Forelimb muscle (tissue), 1 donor: Measurements from ENCODE around the gene ITGB7. TPM values are rescaled to one million over a fixed set of nuclear protein-coding genes. Genes with fewer than 3 reads are reported as not detected.

ENCODE experiments used
- DNase-seq: peaks from one replicate; pipeline ENCODE4 v3.0.0-alpha.2; 2013; ENCODE audit warnings: low read depth
- polyA plus RNA-seq: library from polyadenylated mRNA; unstranded; fragments of 120-200 nt; gene quantifications from one replicate; pipeline ENCODE4 v1.2.1, GENCODE V29; 2013; ENCODE audit not compliant: insufficient read length

ITGB7 gene
- polyA plus RNA-seq, result 1.2 TPM

DNA sequence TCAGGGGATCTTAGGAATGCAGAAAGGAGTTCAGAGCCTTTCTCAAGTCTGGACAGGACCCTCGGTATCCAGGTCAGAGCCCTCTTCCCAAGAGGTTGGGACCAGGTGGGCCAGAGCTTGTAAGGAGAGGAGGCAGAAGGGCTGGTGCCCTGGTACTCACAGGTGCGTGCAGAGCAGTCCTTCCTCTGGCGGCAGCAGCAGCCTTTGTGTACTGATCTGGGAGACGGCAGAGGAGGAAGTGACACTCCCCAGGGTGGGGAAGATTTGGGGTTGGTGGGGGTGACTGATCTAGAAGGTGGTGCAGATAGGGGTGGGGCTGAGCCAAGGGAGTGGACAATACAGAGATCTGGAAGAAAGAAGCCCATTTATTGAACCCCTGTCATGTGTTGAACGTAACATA is at the start of gene ITGB7:
Gene ITGB7, minus strand, starts transcription at position 210 of the 400 bp plus-strand sequence. CDS start 6,808 bp downstream, outside the sequence.
- DNase-seq, result no peak

DNA sequence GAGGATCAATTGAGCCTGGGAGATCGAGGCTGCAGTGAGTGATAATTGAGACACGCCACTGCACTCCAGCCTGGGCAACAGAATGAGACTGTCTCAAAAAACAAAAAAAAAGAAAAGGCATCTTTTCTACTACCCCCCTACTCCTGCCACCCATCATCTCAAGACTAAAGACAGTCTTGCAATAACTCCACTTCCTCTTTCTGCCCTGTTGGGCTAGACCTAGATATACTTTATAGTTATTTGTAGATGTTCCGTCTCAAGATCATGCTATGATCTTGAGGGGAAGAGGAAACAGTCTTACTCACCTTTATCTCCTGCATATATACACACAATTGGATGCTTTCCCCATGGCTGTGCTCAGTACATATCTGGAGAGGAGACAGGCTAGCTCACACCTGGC is 48.9 kb upstream of the ITGB7 start:
- DNase-seq, result no peak

DNA sequence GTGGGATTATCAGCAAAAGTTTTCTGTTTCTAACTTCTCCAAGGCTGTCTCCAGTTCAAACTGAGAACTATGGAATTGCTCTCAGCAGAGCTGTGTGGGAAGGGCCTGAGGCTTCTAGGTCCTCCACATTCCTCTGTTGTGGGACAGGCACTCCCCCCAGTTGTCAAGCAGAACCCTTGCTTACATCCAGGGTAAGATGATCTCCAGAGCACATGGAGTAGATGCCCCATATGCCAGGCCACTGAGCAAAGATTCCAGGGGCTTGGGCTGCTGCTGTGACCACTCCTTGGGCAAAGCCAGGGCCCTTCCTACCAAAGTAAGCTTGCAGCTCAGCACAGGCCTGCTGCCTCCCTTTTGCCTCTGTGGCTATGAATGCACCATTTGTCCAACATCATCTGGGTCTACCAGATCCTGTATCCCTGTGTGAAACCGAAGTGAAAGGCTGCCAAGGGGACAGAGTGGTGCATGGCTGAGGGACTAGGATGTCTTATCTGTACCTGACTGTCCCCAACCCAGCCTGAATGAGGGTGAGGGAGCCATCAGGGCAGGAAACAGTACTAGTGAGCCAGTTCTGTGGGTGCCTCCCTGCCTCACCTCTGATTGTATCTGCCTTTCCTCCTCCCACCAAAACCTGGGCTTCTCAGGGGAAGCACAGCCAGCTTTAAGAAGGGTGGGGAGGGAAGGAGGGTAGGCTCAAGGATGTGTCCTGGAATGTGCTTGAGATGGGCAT is 47.9 kb upstream of the ITGB7 start:
- DNase-seq, result no peak

- DNase-seq, result no peak
These were observed 46.2 kb upstream of the ITGB7 start for GRCh38 chr12:53253298-53253697.

- no peak for DNase-seq
These were observed 45.4 kb upstream of the ITGB7 start for GRCh38 chr12:53252349-53252916.

DNA sequence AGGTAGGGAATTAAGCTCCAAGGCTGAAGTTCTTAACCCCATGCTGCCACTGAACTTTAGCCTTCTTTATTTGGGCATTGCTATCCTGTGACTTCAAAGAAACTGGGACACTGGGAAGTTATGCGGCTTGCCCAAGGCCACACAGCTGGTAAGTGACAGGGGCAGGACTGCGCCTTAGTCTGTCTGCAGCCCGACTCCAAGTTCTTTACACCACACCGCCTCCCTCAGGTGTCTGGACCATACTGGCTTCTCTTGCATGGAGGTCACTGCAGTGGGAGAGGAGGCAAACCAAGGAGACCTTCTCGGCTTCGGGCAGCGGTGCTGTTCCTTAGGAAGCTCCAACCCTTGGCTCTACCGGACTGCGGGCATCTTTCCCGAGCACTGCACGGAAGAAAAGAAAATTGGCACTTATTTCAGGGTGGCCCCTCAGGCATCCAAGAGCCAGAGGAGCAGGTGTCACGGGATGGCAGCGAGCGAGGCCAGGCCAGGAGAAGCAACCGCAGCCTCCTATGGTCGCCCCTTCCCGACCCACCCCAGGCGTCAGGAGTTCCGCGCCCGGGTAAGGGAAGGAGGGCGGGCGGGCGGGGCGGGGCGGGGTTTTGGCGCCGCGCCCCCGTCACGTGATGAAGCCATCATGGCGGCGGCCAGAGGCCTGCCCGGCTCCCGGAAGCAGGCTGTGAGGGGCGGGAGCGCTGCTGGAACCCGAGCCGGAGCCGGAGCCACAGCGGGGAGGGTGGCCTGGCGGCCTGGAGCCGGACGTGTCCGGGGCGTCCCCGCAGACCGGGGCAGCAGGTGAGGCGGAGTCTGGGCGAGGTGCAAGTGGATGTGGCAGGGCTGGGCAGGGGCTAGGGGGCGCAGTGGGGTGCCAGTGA is 44.7 kb upstream of the ITGB7 start:
- no peak for DNase-seq

DNA sequence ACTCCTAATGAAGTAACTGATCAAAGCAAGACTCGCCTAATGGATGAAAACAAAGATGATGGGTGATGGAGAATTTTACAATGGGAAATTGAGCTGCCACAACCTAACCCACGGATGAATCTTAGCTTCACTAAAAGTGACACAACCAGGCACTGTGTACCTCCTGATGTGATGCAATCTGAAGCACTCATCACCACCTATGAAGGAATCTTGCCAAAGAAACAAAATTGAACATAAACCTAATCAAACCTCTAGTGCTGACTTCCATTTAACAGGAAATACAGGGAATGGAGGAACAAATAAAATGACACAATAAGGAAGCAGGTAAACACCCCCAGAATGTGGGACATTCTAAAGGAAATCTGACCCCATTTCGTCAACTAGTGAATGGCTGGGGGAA is 38.2 kb upstream of the ITGB7 start:
- DNase-seq, result no peak

GRCh38 chr12:53244337-53244736 is 37.3 kb upstream of the ITGB7 start:
- no peak for DNase-seq

DNA sequence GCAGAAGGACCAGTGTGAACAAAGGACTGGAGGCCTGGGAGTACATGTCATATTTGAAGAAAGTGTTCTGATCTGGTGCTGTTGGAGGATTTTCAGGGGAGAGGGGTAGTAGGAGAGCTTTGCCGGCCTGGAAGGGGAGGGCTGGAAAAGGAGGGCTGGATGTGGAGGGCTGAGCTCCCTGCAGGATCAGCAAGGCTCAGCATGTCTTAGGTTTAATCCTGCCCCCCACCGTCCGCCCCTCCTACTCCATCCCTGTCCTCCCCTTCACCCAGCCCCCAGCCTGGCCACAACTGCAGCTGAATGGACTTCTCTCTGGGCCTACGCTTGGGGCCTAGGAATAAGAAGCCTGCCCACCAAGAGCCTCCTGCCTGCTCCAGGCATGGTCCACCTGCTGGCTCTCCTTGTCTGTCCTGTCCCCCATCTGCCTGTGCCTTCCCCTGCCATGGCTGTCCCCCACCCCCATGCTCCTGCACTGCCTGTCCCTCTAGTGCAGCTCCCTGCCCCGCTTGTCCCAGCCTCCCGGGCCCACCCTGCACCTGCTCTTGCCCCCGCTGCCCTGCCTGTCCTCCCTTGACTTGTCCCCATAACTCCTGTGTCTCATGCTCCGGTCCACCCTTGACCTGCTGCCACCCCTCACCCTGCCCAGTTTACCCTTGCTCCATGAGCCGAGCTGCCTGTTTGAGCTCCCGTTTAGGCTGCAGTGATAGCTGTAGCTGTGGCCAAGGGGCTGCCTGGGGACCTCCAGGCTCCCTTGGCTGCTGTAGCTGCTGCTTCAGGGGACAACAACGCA is 34.8 kb upstream of the ITGB7 start:
- DNase-seq, result no peak

GRCh38 chr12:53239643-53240258 is 32.7 kb upstream of the ITGB7 start:
- DNase-seq, result no peak

GRCh38 chr12:53236443-53237111 is 29.5 kb upstream of the ITGB7 start:
- no peak for DNase-seq

GRCh38 chr12:53235742-53236442 is 28.8 kb upstream of the ITGB7 start:
- DNase-seq, result no peak

GRCh38 chr12:53235164-53235563 is 28.1 kb upstream of the ITGB7 start:
- DNase-seq, result no peak

DNA sequence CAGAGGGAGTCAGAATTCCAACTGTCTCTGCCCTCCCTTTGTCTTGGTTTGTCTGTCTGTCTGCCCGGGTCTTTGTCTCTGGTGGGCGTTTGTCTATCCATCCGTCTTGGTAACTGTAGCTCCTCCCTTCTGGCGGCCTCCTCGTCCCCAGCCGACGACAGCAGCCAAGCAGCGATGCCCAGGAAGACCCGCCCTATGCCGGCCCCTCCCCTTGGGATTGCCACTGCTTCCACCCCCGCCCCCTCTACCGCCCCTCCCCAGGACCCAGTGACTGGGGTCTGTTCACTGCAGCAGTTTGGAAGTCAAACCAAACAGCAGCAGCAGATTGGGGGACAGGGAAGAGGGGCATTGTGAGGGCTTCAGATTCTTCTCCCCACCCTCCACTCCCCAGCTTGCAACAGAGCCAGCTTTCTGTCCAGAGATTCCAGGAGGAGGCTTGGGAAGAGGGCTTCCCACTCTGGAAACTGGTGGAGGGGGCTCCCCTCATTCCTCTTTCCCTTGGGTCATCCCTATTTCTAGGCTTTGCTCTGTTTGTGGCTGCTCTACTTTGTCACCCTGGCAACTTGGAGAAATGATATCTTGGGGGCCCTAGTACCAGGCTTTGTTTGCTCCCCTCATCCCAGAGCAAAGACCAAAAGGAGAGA is 27.3 kb upstream of the ITGB7 start:
- no peak for DNase-seq

DNA sequence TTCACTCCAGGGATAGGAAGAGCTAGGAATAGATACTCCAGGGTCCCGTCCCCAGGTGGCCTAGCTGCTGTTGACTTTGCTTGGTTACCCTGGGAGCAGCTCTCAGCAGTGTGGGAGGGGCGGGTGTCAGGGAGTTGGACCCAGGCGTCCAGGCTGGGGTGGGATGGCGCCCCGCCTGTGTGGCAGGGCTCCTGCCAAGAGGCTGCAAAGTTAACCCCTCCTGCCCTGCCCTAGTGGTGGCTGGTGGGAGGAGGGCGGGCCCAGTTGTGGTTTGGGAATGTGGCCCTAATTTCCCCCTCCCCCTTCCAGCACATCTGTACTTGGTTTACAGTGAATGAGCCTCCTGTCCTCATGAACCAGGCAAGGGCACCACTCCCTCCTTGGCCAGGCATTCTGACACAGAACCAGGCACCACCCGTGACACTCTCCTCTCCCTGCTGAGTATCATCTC is 26.6 kb upstream of the ITGB7 start:
- DNase-seq, result no peak

DNA sequence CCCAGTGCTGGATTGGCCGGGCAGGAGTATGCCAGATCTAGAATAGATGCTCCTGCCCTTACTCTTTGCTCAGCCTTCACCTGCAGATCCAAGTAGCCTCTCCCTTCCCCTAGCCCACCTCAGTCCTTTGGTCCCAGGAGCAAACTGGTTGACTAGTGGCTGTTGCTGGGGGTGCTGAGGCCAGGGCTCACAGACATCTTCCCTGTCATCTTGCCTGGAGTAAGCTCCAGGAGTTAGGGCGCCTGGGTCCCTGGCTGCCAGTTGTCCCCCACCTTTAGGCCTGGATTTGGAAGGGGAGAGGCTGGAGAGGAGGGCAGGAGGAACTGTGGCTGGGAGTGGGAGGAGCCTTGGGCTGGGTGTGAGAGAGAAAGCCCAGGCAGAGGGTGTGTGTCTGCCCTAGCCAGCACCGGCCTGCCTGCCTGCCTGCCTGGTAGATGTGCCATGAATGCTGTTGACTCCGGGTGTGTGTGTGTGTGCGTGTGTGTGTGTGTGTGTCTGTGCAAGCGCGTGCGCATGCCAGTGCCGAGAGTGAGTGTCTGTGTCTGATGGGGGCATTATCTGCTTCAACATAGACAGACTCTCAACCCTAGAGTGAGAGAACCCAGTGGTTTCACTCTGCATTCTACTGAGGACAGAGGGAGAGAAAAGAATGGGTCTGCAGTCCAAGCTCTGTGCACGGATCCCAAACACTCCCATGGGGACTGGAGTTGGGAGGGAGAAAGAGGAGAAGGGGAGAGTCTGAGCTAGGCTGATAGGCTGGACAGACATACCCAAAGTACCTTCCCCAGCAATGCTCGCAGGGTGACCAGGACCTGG is 25.8 kb upstream of the ITGB7 start:
- DNase-seq, result no peak

DNA sequence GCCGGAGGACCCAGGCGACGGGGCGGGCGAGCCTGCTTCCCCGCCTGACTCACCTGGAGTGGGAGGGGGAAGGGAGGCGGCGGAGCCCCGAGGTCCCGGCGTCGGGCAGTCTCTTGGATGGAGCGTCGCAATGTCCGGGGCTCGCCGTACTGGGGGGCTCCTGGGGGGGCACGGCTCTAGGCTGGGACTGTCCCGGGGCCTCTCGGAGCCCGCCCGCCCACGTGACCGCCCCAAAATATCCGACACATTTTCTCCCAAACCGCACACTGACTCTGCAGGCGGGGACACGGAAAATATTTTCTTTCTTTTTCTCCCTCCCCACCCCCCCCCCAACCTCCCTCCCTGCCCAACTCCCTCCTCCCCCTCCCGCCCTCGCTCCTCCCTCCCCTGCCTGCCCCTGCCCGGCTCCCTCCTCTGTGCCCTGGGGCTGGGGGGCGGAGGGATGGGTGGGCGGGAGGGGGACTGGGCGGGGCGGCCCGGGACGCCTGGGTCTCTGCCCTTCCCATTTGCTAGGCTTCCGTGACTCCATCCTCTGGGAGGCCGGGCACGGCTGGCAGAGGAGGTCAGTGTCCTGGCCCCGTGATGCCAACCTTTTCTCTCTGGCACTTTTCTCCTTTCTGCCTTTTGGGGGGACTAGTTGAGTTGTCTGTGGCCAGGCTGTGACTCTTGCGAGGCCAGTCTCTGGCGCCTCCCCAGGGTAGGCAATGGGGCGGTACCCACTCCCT is 25.0 kb upstream of the ITGB7 start, which contains the start of gene RARG:
Gene RARG, minus strand, starts transcription at position 289 of the 725 bp plus-strand sequence. CDS start 4,664 bp downstream, outside the sequence.
- DNase-seq, result no peak

DNA sequence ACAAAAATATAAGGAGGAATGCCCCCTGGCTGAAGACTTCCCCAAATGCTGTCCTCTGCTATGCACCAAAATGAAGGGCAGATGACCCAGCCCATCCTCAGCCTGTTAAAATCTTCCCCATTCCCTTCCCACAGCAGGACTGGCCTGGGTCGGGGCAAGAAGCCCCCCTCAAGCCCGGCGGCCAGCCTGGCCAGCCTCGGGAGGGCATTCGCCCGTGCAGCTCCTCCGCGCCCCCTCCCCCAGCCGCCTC is 24.5 kb upstream of the ITGB7 start:
- DNase-seq, result no peak
